ENCODE results near the gene RBFOX2.

RBFOX2 gene

DNA sequence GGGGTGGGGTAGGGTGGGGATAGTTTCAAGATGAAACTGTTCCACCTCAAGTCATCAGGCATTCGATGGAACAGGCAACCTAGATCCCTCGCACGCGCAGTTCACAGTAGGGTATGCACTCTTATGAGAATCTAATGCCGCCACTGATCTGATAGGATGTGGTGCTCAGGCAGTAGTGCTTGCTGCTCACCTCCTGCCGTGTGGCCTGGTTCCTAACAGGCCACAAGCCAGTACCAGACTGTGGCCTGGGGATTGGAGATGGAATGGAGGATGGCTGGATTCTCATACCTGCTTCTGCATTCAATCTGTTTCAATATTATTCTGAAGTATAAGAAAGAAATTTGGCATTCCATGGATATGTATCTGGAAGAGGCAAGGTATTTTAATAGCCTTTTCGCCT lies 73.1 kb downstream of the RBFOX2 start:
- TF ChIP-seq, protein P1, sequence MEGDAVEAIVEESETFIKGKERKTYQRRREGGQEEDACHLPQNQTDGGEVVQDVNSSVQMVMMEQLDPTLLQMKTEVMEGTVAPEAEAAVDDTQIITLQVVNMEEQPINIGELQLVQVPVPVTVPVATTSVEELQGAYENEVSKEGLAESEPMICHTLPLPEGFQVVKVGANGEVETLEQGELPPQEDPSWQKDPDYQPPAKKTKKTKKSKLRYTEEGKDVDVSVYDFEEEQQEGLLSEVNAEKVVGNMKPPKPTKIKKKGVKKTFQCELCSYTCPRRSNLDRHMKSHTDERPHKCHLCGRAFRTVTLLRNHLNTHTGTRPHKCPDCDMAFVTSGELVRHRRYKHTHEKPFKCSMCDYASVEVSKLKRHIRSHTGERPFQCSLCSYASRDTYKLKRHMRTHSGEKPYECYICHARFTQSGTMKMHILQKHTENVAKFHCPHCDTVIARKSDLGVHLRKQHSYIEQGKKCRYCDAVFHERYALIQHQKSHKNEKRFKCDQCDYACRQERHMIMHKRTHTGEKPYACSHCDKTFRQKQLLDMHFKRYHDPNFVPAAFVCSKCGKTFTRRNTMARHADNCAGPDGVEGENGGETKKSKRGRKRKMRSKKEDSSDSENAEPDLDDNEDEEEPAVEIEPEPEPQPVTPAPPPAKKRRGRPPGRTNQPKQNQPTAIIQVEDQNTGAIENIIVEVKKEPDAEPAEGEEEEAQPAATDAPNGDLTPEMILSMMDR (IDR thresholded peaks at IDR 0.05; ENCODE audit: low read depth, low read length), result no peak
- TF ChIP-seq, protein P2, sequence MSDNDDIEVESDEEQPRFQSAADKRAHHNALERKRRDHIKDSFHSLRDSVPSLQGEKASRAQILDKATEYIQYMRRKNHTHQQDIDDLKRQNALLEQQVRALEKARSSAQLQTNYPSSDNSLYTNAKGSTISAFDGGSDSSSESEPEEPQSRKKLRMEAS (IDR thresholded peaks at IDR 0.05; ENCODE audit: low read depth, low read length), result no peak
- TF ChIP-seq POLR2A (IDR thresholded peaks at IDR 0.05; ENCODE audit: extremely low read depth, insufficient read length), result no peak
- no peak for TF ChIP-seq MYC (IDR thresholded peaks at IDR 0.05; ENCODE audit: low read depth, low read length)
- DNase-seq (ENCODE audit: low read depth), result no peak
- no peak overlapping the region for H3K4me3 ChIP-seq (ENCODE audit: low read depth, low read length)

DNA sequence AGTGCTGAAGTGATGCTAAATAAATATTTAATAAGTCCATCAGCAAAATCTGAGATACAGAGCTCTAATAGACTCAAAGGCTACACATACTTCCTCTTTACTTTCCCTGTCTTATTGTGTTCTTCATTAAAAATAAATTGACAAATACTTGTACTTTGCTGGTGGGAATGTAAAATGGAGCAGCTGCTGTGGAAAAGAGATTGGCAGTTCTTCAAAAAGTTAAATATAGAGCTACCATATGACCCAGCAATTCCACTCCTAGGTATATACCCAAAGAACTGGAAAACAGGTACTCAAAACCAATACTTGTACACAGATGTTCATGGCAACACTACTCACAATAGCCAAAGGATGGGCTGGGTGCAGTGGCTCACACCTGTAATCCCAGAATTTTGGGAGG lies 76.0 kb downstream of the RBFOX2 start:
- H3K4me3 ChIP-seq (ENCODE audit: low read depth, low read length), result no peak overlapping the region
- DNase-seq (ENCODE audit: low read depth), result no peak
- TF ChIP-seq, protein P1 (IDR thresholded peaks at IDR 0.05; ENCODE audit: low read depth, low read length), result no peak
- TF ChIP-seq, protein P2 (IDR thresholded peaks at IDR 0.05; ENCODE audit: low read depth, low read length), result no peak
- TF ChIP-seq POLR2A (IDR thresholded peaks at IDR 0.05; ENCODE audit: extremely low read depth, insufficient read length) (no peak), MYC (IDR thresholded peaks at IDR 0.05; ENCODE audit: low read depth, low read length) (no peak)

DNA sequence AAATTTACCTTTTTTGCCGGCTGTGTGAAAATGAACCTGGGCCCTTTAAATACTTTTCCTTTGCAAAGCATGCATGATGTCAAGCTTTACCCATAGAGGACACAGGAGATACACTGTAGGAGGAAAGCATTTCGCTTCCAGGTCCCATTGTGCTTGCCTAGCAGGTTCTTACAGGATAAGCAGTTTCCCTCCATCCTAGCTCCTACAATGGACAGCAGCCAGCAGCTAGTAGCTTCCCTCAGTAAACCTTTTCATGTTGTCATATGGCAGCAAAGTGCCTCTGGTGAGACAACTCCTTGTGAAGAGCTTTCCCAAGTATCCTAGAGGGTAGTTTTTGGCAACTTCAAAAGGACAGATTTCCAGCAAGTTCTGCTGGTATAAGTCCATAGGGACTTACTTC lies 78.4 kb downstream of the RBFOX2 start:
- TF ChIP-seq, protein P2 (IDR thresholded peaks at IDR 0.05; ENCODE audit: low read depth, low read length), result no peak
- no peak for TF ChIP-seq POLR2A (IDR thresholded peaks at IDR 0.05; ENCODE audit: extremely low read depth, insufficient read length)
- no peak for TF ChIP-seq MYC (IDR thresholded peaks at IDR 0.05; ENCODE audit: low read depth, low read length)
- TF ChIP-seq, protein P1 (IDR thresholded peaks at IDR 0.05; ENCODE audit: low read depth, low read length), result no peak
- DNase-seq (ENCODE audit: low read depth), result no peak
- no peak overlapping the region for H3K4me3 ChIP-seq (ENCODE audit: low read depth, low read length)

DNA sequence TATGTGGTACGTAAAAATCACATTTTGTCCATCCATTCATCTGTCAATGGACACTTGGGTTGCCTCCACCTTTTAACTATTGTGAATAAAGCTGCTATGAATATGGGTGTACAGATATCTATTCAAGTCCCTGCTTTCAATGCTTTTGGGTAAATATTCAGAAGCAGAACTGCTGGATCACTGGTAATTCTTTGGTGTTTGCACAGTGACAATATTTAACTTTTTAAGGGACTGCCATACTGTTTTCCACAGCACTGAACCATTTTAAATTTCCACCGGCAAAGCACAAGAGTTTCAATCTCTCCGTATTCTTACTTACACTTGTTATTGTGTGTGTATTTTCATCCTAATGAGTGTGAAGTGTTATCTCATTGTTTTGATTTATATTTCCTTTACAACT lies 79.4 kb downstream of the RBFOX2 start:
- no peak for TF ChIP-seq MYC (IDR thresholded peaks at IDR 0.05; ENCODE audit: low read depth, low read length)
- no peak for TF ChIP-seq POLR2A (IDR thresholded peaks at IDR 0.05; ENCODE audit: extremely low read depth, insufficient read length)
- TF ChIP-seq, protein P1 (IDR thresholded peaks at IDR 0.05; ENCODE audit: low read depth, low read length), result no peak
- TF ChIP-seq, protein P2 (IDR thresholded peaks at IDR 0.05; ENCODE audit: low read depth, low read length), result no peak
- DNase-seq (ENCODE audit: low read depth), result no peak
- H3K4me3 ChIP-seq (ENCODE audit: low read depth, low read length), result no peak overlapping the region

DNA sequence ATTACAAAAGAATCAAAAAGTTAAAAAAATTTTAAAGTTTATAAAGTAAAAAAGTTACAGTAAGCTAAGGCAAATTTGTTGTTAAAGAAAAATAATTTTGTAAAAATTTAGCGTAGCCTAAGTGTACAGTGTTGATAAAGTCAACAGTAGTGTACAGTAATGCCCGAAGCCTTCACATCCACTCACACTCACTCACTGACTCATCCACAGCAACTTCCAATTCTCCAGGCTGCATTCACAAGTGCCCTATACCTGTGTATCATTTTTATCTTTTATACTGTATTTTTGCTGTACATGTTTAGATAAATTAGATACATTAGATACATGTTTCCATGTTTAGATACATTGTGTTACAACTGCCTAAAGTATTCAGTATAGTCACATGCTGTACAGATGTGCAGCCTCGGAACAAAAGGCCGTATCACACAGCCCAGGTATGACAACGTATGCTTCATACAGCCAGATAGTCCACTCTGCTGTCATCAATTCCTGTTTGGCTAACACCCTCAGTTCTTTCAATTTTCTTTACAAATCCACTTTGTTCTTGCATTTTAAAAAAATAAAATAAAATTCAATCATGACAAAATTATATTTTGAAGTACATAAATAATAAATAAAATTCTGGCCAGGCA lies 80.7 kb downstream of the RBFOX2 start:
- no peak for DNase-seq (ENCODE audit: low read depth)
- no peak overlapping the region for H3K4me3 ChIP-seq (ENCODE audit: low read depth, low read length)
- TF ChIP-seq, protein P2 (IDR thresholded peaks at IDR 0.05; ENCODE audit: low read depth, low read length), result no peak
- TF ChIP-seq MYC (IDR thresholded peaks at IDR 0.05; ENCODE audit: low read depth, low read length) (no peak), POLR2A (IDR thresholded peaks at IDR 0.05; ENCODE audit: extremely low read depth, insufficient read length) (no peak)
- TF ChIP-seq, protein P1 (IDR thresholded peaks at IDR 0.05; ENCODE audit: low read depth, low read length), result no peak
